Naive thymus-derived CD8-positive, alpha-beta T cell (primary cell): ENCODE measurements around the gene SHPK. TPM values are rescaled to one million over a fixed set of nuclear protein-coding genes. Genes with fewer than 3 reads are reported as not detected.
A peak's percentile ranks its signal among the peaks of the same experiment; 100 is the strongest.

Experiments
- ATAC-seq, 2 donors: fragments of 150-1000 bp; cut with Tn5 transposase in 1 of 2; sonication (Bioruptor Pico), chemical (Tn5 transposase) in 1 of 2; 1 replicate in 1 of 2; 2 replicates in 1 of 2; pipeline ENCODE4 v1.10.0; 2021; ENCODE audit warnings: mild to moderate bottlenecking in 2 of 2, moderate library complexity in 2 of 2
- POLR2A ChIA-PET: fragments of 350-600 bp; sonication (Branson Sonifier 250); formaldehyde crosslinking; loops from one replicate; lab custom pipeline; 2021; ENCODE audit warnings: antibody characterized with exemption; lab: Charles Lee
- DNase-seq, 10 donors: peaks; one replicate each; pipeline versions ENCODE4 v3.0.0 to v3.0.0-alpha.2; 2020 to 2022
- H3K27ac Mint-ChIP-seq, 10 donors: one replicate each; pipeline ENCODE4 v1.8.0; 2020 to 2022; ENCODE audit warnings: mild to moderate bottlenecking in 10 of 10, mixed read lengths in 10 of 10, moderate library complexity in 4 of 10, inconsistent platforms in 1 of 10
- H3K27me3 Mint-ChIP-seq, 5 donors: one replicate each; pipeline ENCODE4 v1.8.0; 2021 to 2022; ENCODE audit warnings: mixed read lengths in 5 of 5
- H3K36me3 Mint-ChIP-seq, 3 donors: one replicate each; pipeline ENCODE4 v1.8.0; 2020 to 2022; ENCODE audit warnings: mixed read lengths in 3 of 3, mild to moderate bottlenecking in 2 of 3, inconsistent platforms in 1 of 3
- H3K4me1 Mint-ChIP-seq, 4 donors: one replicate each; pipeline ENCODE4 v1.8.0; 2021 to 2022; ENCODE audit warnings: mixed read lengths in 4 of 4
- H3K4me3 Mint-ChIP-seq, 10 donors: one replicate each; pipeline ENCODE4 v1.8.0; 2020 to 2022; ENCODE audit warnings: mild to moderate bottlenecking in 10 of 10, mixed read lengths in 10 of 10, moderate library complexity in 6 of 10, inconsistent platforms in 1 of 10
- H3K9me3 Mint-ChIP-seq, 9 donors: one replicate each; pipeline ENCODE4 v1.8.0; 2020 to 2022; ENCODE audit warnings: mixed read lengths in 9 of 9, mild to moderate bottlenecking in 3 of 9, inconsistent platforms in 1 of 9, moderate library complexity in 1 of 9
- polyA plus RNA-seq, 3 donors: library from polyadenylated mRNA; unstranded; fragments of 300-500 nt; fragmentation: Illumina TruSeq; gene quantifications; one replicate each; pipeline ENCODE4 v1.2.3, GENCODE V29; 2021
- total RNA-seq, 8 experiments: library from RNA in 2 of 8; stranded (reverse) in 2 of 8; gene quantifications; one replicate each; pipeline ENCODE4 v1.2.3 and lab custom pipeline; 2021 to 2026

SHPK gene
- total and polyA plus RNA-seq, 5 experiments from 2014 or later = 3.5 to 10.1 (median 7.1) TPM

DNA sequence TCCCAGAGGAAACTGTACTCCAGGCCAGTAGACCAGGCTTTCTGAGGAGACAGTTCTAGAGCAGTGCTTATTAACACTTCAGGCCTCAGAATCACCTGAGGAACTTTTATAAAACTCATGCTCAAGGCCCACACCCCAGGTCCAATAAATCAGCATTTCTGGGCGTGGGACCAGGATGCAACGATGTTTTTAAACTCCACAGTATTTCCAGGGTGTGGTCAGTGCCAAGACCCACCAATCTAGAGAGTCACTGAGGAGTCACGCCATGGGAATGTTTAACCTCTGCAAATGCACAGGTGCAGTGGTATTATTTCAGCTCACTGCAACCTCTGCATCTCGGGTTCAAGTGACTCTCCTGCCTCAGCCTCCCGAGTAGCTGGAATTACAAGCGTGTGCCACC lies 22.9 kb downstream of the SHPK start:
- Mint-ChIP-seq H3K36me3 (peaks cover 8 to 77% (median 36%) of the 10 kb centered on the region in 3 donors), H3K27ac (no peak overlapping the region), H3K9me3 (peaks cover 0 to 8% (median 0%) of the 10 kb centered on the region in 9 donors), H3K4me3 (no peak overlapping the region), H3K27me3 (no peaks in the 10 kb centered on the region), H3K4me1 (no peaks in the 10 kb centered on the region)
- DNase-seq = no peak
- no peak for ATAC-seq
- POLR2A ChIA-PET = no interaction called here

DNA sequence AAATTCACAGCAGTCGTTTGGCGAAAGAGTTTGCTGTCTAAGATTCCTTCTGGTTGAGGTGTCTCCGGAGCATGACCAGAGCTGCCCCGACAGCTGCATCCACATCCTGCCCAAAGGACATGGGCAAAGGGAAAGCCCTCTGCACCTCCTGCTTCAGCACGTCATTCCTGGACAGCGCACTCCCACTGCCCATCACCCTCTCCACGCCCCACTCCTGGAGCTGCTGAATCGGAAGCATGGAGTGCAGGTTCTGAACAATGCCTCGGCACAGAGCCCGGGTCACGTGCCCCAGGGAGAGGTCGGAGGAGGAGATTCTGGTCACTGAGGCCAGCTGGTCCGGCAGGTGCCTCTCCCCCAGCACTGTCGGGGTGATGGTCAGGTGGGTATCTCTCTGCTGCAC lies 25.5 kb downstream of the SHPK start:
- H3K9me3 Mint-ChIP-seq = no peaks in the 10 kb centered on the region
- H3K4me3 Mint-ChIP-seq = no peak overlapping the region
- H3K36me3 Mint-ChIP-seq = peaks cover 0 to 63% (median 28%) of the 10 kb centered on the region in 3 donors
- POLR2A ChIA-PET = no interaction called here
- ATAC-seq = no peak
- no peaks in the 10 kb centered on the region for H3K4me1 Mint-ChIP-seq
- no peak overlapping the region for H3K27ac Mint-ChIP-seq
- DNase-seq = no peak
- H3K27me3 Mint-ChIP-seq = no peaks in the 10 kb centered on the region

DNA sequence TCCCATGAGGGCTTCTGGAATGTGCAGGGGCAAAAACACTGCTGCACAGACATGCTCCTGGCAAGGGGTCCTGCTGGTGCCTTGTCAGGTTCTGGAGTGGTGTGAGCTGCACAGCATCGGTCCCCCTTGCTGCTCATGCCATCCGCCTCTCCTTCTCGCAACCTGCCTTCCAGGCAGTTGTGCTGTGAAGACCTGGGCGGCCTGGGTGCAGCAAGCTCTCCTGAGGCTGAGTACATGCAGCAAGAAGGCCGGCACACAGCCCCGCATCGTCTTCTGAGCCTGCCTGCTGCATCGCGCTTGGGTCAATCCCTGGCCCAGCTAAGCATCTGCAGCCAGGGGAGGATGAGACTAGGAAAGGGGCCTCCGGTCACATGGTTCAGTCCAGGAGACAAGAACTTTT lies 26.4 kb downstream of the SHPK start:
- H3K4me1 Mint-ChIP-seq = no peaks in the 10 kb centered on the region

DNA sequence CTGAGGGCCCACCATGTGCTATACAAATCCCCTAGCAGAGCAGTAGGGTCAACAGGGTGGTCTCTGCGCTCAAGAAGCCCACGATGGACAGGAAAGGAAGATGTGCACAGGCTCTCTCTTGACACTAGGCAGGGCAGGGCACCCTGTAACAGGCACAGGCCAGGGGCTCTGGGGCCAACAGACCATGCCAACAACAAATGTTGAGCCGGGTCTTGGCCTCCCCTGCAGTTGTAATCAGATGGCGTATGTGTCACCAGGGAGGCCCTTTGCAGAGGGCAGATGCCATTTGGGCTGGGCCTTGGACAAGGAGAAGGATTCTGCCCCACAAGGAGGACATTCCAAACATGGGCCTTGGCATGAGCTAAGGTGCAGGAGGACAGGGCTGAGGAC lies 32.2 kb downstream of the SHPK start:
- Mint-ChIP-seq H3K27me3 (no peaks in the 10 kb centered on the region), H3K9me3 (no peaks in the 10 kb centered on the region), H3K4me3 (no peak overlapping the region), H3K27ac (no peak overlapping the region), H3K36me3 (peaks cover 0 to 21% (median 21%) of the 10 kb centered on the region in 3 donors), H3K4me1 (no peaks in the 10 kb centered on the region)
- DNase-seq = no peak
- no peak for ATAC-seq
- POLR2A ChIA-PET = interaction anchor here (0.5 kb wide), 1 partner anchor 19 kb away, joined by 4 read pairs; no protein-coding TSS in a partner anchor

More for the DNA sequence above, 26.4 kb downstream of the SHPK start:
- Mint-ChIP-seq H3K27me3 (no peaks in the 10 kb centered on the region), H3K27ac (no peak overlapping the region), H3K4me3 (no peak overlapping the region), H3K9me3 (no peaks in the 10 kb centered on the region), H3K36me3 (peaks cover 0 to 55% (median 26%) of the 10 kb centered on the region in 3 donors)
- ATAC-seq = no peak
- POLR2A ChIA-PET = no interaction called here
- no peak for DNase-seq

DNA sequence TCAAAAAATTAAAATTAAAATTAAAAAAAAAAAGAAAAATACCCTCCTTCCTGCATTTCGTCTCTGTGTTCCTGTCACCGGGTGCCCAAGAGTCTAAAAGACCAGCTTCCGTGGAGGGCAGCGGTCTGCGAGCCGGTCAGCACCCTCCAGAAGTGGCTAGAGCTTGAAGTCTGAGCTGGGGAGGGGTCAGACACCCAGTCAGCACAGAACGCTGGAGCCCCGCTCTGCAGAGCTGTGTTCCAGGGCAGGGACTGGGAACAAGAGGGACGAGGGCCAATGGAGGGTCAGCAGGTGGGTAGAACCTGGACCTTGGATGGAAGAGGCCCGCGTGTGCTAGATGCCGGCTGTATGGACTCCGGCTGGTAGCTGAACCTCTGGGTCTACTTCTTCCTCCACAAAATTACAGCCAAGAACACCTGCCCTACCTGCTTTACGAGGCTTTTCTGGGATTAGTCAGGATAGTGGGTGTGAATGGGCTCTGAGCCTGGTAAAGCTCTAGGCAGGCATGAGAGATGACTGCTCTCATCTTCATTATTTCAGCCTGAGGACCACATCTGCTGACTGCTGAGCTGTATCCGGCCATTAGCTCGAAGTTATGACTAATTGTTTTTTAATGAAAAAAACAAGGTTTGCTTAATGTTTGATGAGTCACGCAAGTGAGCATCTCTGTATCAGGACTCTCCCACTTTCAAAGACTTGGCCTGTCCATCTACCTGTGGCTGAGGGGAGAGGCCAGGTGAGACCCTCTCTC lies 32.8 kb downstream of the SHPK start:
- Mint-ChIP-seq H3K4me1 (no peaks in the 10 kb centered on the region), H3K27me3 (no peaks in the 10 kb centered on the region), H3K4me3 (no peak overlapping the region), H3K27ac (no peak overlapping the region), H3K36me3 (peaks cover 0 to 20% (median 16%) of the 10 kb centered on the region in 3 donors), H3K9me3 (no peaks in the 10 kb centered on the region)
- DNase-seq (no peak), ATAC-seq (no peak)
- POLR2A ChIA-PET = interaction anchor here (0.5 kb wide), 1 partner anchor 20 kb away, joined by 4 read pairs; no protein-coding TSS in a partner anchor

DNA sequence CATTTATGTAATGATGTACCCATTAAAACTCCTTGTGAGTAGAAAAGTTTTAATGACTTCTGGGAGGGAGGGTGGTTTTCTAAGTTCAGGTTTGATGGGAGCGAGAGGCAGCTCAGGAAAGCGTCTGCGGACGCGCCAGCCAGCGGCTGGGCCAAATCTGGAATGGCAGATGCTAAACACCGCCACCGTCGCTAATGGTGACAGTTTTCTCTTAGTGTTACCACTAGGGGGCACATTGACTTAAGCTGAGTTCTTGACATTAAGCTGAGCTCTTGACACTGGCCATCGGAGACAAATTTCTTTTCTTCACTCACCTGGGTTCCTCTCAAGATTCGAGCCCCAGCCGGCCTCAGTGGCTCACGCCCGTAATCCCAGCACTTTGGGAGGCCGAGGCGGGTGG lies 33.6 kb downstream of the SHPK start:
- no peaks in the 10 kb centered on the region for H3K9me3 Mint-ChIP-seq
- no peak overlapping the region for H3K27ac Mint-ChIP-seq
- no peak overlapping the region for H3K4me3 Mint-ChIP-seq
- peaks cover 0 to 18% (median 11%) of the 10 kb centered on the region in 3 donors for H3K36me3 Mint-ChIP-seq
- POLR2A ChIA-PET = no interaction called here
- H3K4me1 Mint-ChIP-seq = no peaks in the 10 kb centered on the region
- no peaks in the 10 kb centered on the region for H3K27me3 Mint-ChIP-seq
- no peak for DNase-seq
- ATAC-seq = no peak

DNA sequence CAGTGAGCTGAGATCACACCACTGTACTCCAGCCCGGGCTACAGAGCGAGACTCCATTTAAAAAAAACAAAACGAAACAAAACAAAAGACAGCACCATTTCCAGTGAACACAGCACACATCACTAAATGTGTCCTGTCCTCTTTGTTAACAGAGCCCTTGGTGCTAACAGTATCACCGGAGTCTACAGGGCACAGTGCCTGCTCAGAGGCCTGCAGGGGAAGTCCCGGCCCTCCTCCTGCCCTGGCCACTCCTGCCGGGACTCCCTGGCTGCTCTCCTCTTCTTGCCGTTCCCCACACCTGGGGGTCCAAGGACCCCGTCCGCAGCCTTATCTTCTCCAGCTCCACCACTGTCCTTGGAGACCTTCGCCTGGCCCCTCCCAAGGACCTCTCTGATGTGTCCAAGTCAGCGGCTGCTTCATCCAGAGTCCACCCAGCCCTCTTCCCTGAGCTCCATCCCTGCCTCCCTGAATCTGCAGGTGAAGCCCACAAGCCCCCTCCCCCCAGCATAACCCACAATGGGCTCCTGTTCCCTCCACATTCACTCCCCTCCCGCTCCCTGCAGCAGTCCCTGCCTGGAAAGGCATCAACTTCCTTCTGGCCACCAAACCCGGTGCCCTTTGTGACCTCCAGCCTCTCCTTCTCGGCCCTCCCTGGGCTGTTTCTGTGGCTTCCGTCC lies 35.4 kb downstream of the SHPK start:
- POLR2A ChIA-PET = no interaction called here
- no peak overlapping the region for H3K27ac Mint-ChIP-seq
- no peaks in the 10 kb centered on the region for H3K9me3 Mint-ChIP-seq
- H3K4me3 Mint-ChIP-seq = no peak overlapping the region
- ATAC-seq (no peak), DNase-seq (no peak)
- peaks cover 0 to 8% (median 4%) of the 10 kb centered on the region in 3 donors for H3K36me3 Mint-ChIP-seq
- H3K4me1 Mint-ChIP-seq = no peaks in the 10 kb centered on the region
- H3K27me3 Mint-ChIP-seq = no peaks in the 10 kb centered on the region

DNA sequence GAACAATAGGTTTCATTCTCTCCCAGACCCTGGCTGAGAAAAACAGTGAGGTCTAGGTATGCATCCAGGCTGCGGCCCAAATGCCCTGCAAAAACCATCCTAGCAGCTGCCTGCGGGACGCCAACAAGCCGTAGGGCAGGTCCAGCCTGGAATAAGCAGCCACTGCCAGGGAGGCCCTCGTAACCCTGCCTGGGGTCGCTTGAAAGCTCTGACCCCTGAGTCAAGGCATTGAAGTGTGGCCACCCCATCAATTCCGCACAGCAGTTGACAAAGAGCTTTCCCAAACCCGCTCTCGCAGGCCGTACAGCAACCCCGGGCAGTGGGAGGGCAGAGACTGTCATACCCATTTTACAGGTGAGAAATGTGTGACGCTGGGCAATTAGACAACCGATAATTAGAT lies 38.0 kb downstream of the SHPK start:
- H3K4me3 Mint-ChIP-seq = no peak overlapping the region

DNA sequence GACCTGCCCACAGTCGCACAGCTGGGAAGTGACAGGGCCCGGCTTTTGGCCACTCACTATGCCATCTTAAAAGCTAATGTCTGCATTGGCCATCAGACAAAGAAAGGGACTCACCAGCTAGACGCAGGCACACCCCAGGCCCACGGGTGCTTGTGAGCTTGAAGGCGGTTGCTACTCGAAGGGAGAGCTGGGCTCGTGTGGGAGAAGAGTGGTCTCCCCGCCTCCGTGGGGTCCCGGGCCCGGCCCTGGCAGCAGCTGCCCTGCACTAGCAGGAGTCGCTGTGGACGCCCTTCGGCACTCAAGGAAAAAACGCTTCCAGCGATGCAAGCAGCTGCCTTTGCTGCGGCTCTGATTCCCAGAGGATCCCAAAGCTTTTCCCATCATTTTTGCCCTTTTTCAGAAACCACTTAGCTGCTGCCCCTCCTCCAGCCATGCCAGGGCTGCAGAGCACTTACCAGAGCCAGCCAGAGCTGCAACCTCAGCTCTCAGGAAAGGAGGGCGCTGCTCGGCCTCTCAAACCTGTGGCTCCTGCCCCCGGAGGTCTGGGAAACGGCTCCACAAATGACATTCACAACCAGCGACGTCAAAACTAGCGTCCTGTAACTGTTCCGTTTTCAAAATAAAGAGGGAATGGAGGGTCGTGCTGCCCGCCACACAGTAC lies 39.1 kb downstream of the SHPK start:
- Mint-ChIP-seq H3K27me3 (no peaks in the 10 kb centered on the region), H3K27ac (no peak overlapping the region), H3K36me3 (peaks cover 0 to 2% (median 0%) of the 10 kb centered on the region in 3 donors), H3K4me1 (peaks cover 0 to 1% (median 0%) of the 10 kb centered on the region in 4 donors), H3K4me3 (no peak overlapping the region), H3K9me3 (no peaks in the 10 kb centered on the region)
- DNase-seq (no peak), ATAC-seq (no peak)
- POLR2A ChIA-PET = no interaction called here

More for the DNA sequence above, 38.0 kb downstream of the SHPK start:
- Mint-ChIP-seq H3K9me3 (no peaks in the 10 kb centered on the region), H3K27me3 (no peaks in the 10 kb centered on the region), H3K4me1 (peaks cover 0 to 1% (median 0%) of the 10 kb centered on the region in 4 donors), H3K27ac (no peak overlapping the region), H3K36me3 (peaks cover 0 to 2% (median 0%) of the 10 kb centered on the region in 3 donors)
- ATAC-seq = no peak
- DNase-seq = no peak
- POLR2A ChIA-PET = no interaction called here

DNA sequence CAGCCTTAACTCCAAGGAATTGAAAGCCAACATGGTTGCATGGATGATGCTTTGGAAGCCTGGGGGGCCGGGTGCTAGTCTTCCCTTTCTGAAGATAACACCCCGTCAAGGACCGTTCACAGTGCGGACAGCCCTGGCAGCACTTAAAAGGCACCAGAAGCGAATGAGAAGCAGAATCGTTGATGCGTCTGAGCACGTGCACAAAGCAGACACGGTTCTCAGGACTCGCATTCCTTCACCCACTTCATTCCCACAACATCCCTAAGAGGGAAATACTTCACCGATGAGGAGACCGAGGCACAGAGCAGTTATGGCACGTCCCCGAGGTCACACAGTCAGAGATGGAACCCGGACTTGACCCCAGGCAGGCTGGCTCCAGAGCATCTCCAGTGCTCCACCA lies 41.1 kb downstream of the SHPK start:
- H3K27ac Mint-ChIP-seq = no peak overlapping the region
- no peaks in the 10 kb centered on the region for H3K9me3 Mint-ChIP-seq
- no peak overlapping the region for H3K4me3 Mint-ChIP-seq
- POLR2A ChIA-PET = no interaction called here
- no peaks in the 10 kb centered on the region for H3K27me3 Mint-ChIP-seq
- H3K36me3 Mint-ChIP-seq = peaks cover 0 to 7% (median 3%) of the 10 kb centered on the region in 3 donors
- peaks cover 0 to 1% (median 0%) of the 10 kb centered on the region in 4 donors for H3K4me1 Mint-ChIP-seq
- ATAC-seq (no peak), DNase-seq (no peak)

DNA sequence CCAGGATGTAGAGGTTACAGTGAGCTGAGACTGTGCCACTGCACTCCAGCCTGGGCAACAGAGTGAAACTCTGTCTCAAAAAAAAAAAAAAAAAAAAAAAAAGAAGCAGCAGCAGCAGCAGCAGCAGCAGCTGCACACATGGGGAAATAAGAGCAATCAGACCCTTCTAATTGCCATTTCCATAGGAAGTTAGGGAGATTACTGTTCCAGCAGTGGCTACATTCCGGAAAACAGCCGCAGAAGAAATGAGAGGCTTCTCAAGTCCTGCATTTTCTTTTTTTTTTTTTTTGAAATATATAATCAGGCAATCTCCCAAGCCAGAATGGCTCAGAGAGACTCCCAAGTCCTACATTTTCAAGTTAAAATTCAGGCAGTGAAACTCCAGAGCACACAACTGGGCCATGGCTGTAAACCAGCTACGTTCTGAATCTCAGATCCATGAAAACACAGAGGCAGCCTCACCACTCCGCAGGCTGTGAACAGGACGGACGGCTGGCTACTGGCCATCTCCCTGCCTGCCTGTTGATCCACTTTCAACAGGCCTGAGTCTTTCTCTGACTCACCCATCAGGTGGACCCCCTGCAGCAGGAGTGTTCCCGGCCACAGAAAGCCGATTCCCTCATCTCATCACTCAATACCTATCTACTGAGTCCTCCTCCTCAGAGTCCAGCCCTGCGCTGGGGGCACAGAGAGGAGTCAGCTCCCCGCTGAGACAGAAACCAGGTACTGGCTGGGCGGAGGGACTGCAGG lies 41.8 kb downstream of the SHPK start:
- H3K27ac Mint-ChIP-seq = no peak overlapping the region
- DNase-seq = no peak
- POLR2A ChIA-PET = no interaction called here

DNA sequence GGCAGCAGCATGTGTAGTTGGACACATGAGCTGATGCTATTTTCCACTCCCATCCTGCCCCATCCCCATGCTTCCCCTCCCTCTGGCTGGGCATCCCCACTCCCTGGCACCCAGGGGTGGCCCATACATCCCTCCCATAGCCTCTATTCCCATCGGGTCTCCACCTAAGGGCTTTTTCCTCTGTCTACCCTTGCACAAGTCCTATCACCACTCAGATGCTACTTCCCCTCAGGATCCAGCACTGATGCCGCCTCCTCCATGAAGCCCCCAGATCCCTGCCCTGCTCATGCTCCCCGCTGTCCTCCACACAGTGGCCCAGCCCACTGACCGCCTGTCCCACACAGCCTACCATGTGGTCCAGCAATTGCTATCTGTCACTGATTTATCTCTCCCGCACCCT lies 42.7 kb downstream of the SHPK start:
- H3K4me1 Mint-ChIP-seq = peaks cover 0 to 1% (median 0%) of the 10 kb centered on the region in 4 donors
- H3K27ac Mint-ChIP-seq = no peak overlapping the region
- H3K27me3 Mint-ChIP-seq = no peaks in the 10 kb centered on the region
- H3K36me3 Mint-ChIP-seq = peaks cover 0 to 22% (median 8%) of the 10 kb centered on the region in 3 donors
- POLR2A ChIA-PET = interaction anchor here (0.7 kb wide), 1 partner anchor 43 kb away, joined by 3 read pairs; the partner anchor contains the start of gene CTNS
- no peak overlapping the region for H3K4me3 Mint-ChIP-seq
- H3K9me3 Mint-ChIP-seq = no peaks in the 10 kb centered on the region
- peak in 1 of 10 donors; percentile 38 for DNase-seq
- no peak for ATAC-seq

More for the DNA sequence above, 41.8 kb downstream of the SHPK start:
- H3K36me3 Mint-ChIP-seq = peaks cover 0 to 15% (median 8%) of the 10 kb centered on the region in 3 donors
- H3K4me3 Mint-ChIP-seq = no peak overlapping the region
- H3K9me3 Mint-ChIP-seq = no peaks in the 10 kb centered on the region
- H3K4me1 Mint-ChIP-seq = peaks cover 0 to 1% (median 0%) of the 10 kb centered on the region in 4 donors
- ATAC-seq = no peak
- H3K27me3 Mint-ChIP-seq = no peaks in the 10 kb centered on the region
